ENCODE measurements around the gene TTLL6.
A peak's percentile ranks its signal among the peaks of the same experiment; 100 is the strongest.
"Not testable (repeated sequence)": the region's sequence is repeated elsewhere in the genome, so short reads cannot be mapped to it uniquely, and the experiment has no call there.

The TTLL6 gene

DNA sequence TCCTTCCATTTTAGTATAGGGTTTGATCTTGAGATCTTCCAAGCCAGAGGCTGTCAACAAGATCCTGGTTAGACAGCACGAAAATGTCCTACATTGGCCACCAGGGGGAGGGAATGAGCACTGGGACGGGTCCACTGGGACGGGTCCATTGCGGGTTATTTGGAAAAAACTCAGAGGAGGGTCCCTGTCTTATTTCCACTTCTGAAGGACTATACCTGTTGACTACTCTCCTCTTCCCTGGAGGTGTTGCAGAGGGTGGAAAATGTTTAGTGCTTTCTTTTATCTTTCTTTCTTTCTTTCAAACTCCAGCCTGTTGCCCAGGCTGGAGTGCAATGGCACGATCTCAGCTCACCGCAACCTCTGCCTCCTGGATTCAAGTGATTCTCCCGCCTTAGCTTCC, 2.5 kb downstream of the TTLL6 start:
- no peak for FAIRE-seq

- no peak for FAIRE-seq
Observed at GRCh38 chr17:48812001-48812400, 5.0 kb downstream of the TTLL6 start.

DNA sequence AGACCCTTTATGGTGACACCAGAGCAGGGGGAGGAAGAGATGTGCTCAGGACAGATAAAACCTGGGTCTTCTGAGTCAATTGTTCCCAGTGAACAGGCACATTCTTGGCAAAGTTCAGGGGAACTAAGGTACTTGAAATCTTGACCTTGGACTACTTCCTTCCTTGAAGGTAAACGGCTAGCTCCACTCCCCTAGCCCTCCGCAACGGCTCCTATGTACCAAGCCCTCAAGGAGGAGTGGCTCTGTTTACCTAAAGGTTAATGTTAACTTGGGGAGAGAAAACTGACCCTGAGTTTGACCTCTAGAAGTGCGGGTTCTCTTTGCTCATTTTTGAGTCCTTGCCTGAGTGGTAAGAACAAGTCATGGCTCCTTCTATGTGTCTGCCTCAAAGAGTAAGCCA, 7.8 kb downstream of the TTLL6 start:
- no peak for FAIRE-seq

DNA sequence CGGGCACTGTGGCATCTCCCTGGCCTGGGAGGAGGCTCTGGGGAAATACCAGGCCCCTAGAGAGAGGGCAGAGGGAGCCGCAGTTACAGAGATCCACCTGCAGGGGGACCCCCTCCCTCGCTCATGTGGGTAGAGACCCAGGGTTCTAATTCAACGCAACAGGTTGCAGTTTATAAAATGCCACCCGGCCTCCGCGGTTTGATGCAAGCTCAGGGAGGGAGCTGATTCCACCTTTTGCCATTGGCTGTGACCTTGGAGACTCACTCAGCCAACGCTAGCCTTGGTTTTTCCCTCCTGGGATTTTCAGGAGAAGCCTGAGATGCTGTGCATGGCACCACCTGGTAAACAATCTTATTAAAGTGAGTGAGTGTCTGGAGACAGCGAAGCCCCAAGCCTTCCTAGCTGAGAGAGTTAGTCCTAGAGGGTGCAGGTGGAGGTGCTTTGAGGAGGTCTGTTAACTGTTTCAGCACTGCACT, 12.1 kb downstream of the TTLL6 start:
- FAIRE-seq, result no peak

- FAIRE-seq, result no peak
Observed at GRCh38 chr17:48800626-48801217, 16.3 kb downstream of the TTLL6 start.

DNA sequence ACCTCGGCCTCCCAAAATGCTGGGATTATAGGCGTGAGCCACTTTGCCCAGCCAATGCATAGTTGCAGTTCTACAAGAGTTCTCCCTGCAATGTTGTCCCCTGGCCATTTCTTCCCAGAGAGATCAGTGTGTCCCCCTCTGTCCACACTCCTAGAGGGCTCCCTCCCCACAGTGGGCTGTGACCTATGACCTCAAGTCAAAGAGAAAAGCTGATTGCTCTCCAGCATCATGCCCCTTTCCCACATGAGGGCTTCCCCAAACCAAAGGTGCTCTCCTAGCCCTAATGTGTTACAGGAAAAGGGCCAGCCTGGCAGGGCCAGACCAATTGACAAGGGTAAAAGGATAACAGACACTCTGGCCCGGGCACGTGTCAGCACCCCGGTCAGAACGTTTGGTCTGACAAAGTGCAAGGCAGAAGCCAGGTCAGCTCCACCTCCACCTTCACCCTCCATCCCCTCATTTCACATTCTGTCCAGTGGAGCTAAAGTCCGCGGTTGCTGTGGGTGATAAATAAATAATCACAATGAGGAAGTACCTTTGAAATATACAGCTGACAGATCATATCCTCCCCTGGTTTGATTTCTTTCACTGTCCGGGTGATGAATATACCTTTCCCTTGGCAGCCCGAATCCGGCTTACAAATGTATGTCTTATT, 17.8 kb downstream of the TTLL6 start:
- FAIRE-seq, result no peak

GRCh38 chr17:48796163-48796522, 20.9 kb downstream of the TTLL6 start:
- not testable (repeated sequence) for FAIRE-seq

DNA sequence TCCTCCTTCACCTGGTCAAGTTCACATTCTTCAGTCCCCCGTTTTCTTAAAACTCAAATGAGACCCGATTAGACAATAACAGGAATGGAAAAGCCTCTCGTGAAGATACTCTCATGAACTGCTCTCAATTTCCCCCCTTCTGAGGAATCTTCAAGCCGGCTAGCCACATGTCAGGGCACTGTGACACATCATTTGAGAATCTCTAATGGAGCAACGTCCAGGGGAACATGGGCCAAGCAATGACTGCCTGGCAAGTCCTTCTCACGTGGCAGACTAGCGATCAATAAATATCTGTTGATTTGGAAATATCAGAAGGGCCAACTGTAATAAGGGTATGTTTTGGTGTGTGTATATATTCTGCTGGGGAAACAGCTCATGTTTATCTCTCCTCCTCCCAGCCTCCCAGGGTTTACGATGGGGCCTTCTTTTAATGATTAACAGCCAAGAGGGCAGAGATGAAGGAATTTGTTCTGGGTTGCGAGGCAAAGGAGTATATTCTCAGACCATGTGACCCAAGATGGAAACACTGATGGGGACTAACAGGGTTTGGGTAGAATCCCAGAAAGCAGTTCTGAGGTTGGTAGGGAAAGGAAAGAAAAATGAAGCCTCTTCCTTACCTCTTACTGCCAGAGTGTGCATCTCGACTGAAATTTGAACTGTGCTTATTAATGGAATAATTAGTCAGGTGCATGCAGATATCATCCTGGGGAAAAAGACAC, 21.4 kb downstream of the TTLL6 start:
- peak; percentile 36 for FAIRE-seq

DNA sequence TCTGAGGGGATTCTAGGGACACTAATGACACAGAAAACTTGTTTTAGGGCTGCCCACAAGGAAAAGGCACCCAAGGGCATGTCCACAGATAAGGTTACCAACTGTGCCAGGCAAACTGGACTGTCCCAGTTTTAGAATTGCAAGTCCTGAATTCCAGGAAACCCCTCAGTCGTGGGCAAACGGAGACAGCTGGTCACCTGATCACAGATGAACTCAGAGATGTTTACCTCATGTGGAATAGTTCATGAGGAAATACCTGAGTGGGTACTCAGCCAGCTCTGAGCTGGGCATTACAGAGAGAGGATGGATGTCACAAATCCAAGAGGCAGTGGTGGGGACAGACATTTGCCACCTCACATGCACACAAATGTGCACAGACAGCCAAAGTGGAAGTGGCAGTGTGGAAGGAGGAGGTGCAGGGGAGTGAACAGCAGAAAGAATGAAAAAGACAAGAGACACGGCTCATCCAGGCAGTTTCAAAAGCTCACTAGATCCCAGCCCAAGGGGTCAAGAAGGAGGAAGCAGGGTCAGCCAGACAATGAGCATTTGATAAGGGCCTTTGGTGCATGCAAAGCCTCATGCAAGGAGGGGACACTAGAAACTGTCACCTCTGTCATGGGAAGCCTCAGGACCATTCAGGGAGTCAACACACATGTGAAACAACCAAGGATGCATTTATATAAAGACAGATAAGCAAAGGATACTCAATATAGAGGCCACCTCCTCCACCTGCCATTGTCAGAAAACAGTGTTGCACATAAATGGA, 24.8 kb downstream of the TTLL6 start:
- no peak for FAIRE-seq

DNA sequence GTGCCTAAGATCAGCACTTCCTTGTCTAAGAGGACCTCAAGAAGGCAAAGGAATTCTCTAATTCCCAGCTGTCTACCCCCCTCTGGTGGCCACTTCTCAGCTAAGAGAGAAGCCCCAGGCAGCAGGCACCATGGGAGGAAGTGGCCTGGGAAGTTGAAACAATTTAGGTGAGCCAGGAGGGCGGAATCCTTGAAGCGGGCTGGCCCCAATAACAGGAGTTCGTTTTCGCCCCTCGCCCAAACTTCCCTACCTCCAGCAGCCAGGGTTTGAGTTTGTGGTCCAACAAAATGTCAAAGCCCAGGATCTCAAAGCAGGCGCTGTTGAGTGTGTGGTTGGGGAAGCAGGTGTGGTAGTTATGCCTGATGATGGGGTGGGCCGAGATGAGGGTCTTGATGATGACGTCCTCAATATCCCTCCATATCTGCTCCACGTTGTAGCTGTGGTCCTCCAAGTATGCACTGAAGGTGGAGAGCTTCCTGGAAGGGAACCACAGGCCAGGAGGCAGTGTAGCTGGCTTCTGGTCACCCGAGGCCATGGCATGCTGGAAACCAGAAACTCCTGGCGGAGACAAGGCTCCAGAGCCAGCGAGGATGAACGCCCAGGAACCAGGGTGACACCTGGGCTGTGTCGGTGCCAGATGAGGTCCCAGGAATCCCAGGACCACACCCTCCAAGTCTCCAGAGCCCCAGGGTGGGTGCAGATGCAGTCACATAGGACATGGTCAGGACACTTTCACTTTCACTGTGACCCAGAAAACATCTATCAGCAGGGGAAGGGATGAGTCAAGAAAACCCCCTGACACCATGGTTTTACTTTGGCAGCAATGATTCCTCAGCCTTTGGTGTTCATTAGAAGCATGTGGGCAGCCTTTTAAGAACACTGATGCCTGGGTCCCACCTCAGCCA, 25.6 kb downstream of the TTLL6 start:
- FAIRE-seq, result no peak

GRCh38 chr17:48790607-48791127, 26.4 kb downstream of the TTLL6 start:
- FAIRE-seq, result no peak

DNA sequence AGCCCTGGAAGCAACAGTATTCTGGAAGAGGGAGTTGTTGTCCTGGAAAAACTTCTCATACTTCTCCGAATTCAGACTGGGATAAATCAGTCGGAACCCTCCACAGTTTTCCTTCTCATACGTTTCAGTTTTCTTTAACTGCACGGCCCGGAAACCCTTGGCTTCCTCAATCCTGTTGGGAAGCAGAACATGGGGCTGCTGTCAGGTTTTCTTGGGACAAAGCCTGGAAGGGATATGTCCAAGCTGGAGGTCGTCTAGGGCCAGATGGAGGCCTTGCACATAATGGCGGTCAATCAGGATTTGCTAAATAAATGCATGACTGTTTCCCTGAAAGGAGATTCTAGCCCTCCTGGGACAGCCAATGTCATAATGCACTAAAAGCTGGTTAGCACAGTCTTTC, 29.2 kb downstream of the TTLL6 start:
- no peak for FAIRE-seq

DNA sequence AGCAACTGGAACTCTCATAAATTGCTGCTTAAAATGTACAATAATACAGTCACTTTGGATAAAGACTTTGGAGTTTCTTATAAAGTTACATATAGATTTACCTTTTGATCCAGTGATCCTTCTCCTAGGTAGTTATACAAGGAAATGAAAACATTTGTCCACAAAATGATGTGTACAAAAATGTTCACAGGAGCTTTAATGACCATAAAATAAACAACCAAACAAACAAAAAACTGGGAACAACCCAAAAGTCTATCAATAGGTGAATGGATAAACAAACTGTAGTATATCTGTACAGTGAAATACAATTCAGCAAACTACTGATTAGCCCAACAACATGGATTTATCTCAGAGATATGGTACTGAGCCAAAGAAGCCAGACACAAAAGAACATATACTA, 37.6 kb downstream of the TTLL6 start:
- no peak for FAIRE-seq

- no peak for FAIRE-seq
Observed at GRCh38 chr17:48776602-48777001, 40.4 kb downstream of the TTLL6 start.

GRCh38 chr17:48773245-48773644, 43.8 kb downstream of the TTLL6 start:
- no peak for FAIRE-seq

- no peak for FAIRE-seq
Observed at GRCh38 chr17:48770954-48771353, 46.1 kb downstream of the TTLL6 start.

- no peak for FAIRE-seq
Observed at GRCh38 chr17:48769009-48769675, 47.9 kb downstream of the TTLL6 start.

DNA sequence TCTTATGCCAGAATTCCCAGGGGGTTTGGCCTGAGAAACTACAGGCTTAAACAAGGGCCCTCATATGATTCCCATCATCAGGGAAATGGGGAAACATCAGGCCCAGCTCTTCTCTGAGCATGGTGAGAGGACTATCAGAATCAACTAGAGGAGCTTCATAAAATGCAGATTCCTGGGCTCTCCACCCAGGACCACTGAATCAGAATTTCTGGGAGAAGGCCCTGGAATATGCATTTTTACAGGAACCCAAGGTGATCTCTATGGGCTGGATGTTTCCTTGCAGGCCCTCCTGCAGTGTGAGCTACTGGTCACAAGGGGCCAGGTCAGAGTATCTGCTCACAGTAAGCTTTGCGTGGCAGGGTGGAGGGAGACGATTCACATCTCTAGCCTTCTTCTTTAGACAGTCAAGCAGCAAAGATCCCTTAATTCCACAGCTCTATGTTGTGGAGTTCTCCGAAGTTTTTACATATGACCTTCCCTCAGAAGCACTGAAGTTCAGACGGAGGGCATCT, 49.7 kb downstream of the TTLL6 start:
- FAIRE-seq, result no peak

- no peak for FAIRE-seq
Observed at GRCh38 chr17:48761114-48761513, 55.9 kb downstream of the TTLL6 start.

- no peak for FAIRE-seq
Observed at GRCh38 chr17:48760411-48760810, 56.6 kb downstream of the TTLL6 start.

- no peak for FAIRE-seq
Observed at GRCh38 chr17:48759288-48759687, 57.7 kb downstream of the TTLL6 start.

All from colon (tissue), 2 donors.